ENCODE data around the gene ACSM2A.
"Not testable (repeated sequence)": the region's sequence is repeated elsewhere in the genome, so short reads cannot be mapped to it uniquely, and the experiment has no call there.

Gene ACSM2A, protein sequence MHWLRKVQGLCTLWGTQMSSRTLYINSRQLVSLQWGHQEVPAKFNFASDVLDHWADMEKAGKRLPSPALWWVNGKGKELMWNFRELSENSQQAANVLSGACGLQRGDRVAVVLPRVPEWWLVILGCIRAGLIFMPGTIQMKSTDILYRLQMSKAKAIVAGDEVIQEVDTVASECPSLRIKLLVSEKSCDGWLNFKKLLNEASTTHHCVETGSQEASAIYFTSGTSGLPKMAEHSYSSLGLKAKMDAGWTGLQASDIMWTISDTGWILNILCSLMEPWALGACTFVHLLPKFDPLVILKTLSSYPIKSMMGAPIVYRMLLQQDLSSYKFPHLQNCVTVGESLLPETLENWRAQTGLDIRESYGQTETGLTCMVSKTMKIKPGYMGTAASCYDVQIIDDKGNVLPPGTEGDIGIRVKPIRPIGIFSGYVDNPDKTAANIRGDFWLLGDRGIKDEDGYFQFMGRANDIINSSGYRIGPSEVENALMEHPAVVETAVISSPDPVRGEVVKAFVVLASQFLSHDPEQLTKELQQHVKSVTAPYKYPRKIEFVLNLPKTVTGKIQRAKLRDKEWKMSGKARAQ

DNA sequence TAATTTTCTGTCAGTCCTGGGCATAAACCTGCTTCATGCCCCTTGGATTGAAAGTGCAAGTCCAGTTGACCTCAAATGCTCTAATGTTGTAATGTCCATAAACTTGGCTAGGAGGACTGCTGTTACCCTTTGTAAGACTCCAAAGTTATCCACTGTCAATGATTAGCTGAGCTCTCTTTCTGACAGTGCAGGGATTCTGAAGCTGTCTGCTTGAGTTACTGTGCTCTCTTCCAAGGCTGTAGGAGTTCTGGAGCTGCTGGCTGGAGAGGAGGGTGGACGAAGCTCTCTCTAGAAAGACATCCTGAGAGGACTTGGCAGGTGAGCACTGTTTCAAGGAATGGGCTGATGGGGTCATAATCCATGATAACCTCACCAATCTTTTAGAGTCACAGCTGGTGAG, at the start of gene ACSM2A:
TSS of gene ACSM2A (plus strand) at position 158 of the 400 bp plus-strand sequence. CDS start 8,594 bp downstream, outside the sequence.
- not testable (repeated sequence) for H3K9ac ChIP-seq (ENCODE audit: low read length); H3K36me3 ChIP-seq (replicated peaks; ENCODE audit: low read depth, low read length); H2AFZ ChIP-seq (ENCODE audit: low read depth, low read length); H3K27me3 ChIP-seq (ENCODE audit: low read depth, low read length); H3K79me2 ChIP-seq (ENCODE audit: low read length); H3K4me3 ChIP-seq (ENCODE audit: low read length); H3K9me3 ChIP-seq (ENCODE audit: insufficient read depth, low read length); H3K27ac ChIP-seq (ENCODE audit: low read length); H4K20me1 ChIP-seq (ENCODE audit: insufficient read depth, low read length); H3K4me1 ChIP-seq (ENCODE audit: low read length); H3K4me2 ChIP-seq (ENCODE audit: low read length)

DNA sequence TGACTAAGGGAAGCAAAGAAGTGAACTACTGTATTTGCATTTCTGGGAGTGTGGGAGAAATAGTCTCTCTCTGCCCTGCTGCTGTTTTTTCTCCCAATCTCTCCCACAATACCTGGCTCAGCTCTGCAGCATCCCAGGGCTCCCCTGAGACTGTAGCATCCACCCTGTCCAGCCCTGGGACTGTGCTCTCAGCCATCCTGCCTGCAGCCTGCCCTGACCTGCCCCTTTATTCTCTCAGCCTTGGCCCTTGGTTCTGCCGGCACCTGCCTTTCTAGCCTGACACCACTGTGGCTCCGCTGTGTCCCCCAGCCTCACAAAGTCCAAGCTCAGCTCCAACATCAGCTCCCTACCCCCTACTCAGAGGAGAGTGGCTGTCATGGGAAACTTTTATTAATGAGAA, 48.7 kb upstream of the ACSM2A start:
- Histone ChIP-seq H3K4me1 (ENCODE audit: low read length) (no peaks in the 10 kb centered on the region), H3K4me3 (ENCODE audit: low read length) (no peak overlapping the region), H3K27me3 (ENCODE audit: low read depth, low read length) (no peaks in the 10 kb centered on the region)

DNA sequence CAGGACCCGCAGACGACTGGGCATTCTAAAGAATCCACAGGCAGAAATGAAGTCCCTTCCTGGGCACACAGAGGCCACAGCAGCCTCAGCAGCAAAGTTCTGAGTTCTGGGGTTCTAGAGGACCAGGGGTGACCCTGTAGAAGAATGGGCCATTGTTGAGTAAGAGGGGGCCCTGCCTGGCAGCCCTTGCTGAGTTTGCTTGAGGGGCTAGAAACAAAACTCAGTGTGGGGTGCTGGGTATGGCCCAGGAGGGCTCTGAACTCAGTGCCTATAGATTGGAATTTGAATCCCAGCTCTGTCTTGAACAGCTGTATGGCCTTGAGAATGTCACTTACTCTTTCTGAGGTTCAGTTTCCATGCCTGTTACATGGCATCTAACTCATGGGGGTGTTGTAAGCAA, 46.7 kb upstream of the ACSM2A start, which contains the start of gene PDILT:
TSS of gene PDILT (minus strand) at position 101 of the 400 bp plus-strand sequence. CDS start 5,437 bp downstream, outside the sequence.
- Histone ChIP-seq H4K20me1 (ENCODE audit: insufficient read depth, low read length) (no peaks in the 10 kb centered on the region), H3K9ac (ENCODE audit: low read length) (no peak within 1 kb of the TSS), H3K79me2 (ENCODE audit: low read length) (no peaks in the 10 kb centered on the region), H3K4me2 (ENCODE audit: low read length) (no peak within 1 kb of the TSS), H3K4me3 (ENCODE audit: low read length) (no peak within 1 kb of the TSS), H2AFZ (ENCODE audit: low read depth, low read length) (no peak within 1 kb of the TSS), H3K27ac (ENCODE audit: low read length) (no peak within 1 kb of the TSS), H3K27me3 (ENCODE audit: low read depth, low read length) (no peaks in the 10 kb centered on the region), H3K9me3 (ENCODE audit: insufficient read depth, low read length) (no peaks in the 10 kb centered on the region), H3K36me3 (replicated peaks; ENCODE audit: low read depth, low read length) (no peaks in the 10 kb centered on the region), H3K4me1 (ENCODE audit: low read length) (peaks cover 11% of the 10 kb centered on the region)
- no peak for TF ChIP-seq EZH2phosphoT487 (IDR thresholded peaks at IDR 0.05; ENCODE audit: low read depth)
- TF ChIP-seq, protein P1, sequence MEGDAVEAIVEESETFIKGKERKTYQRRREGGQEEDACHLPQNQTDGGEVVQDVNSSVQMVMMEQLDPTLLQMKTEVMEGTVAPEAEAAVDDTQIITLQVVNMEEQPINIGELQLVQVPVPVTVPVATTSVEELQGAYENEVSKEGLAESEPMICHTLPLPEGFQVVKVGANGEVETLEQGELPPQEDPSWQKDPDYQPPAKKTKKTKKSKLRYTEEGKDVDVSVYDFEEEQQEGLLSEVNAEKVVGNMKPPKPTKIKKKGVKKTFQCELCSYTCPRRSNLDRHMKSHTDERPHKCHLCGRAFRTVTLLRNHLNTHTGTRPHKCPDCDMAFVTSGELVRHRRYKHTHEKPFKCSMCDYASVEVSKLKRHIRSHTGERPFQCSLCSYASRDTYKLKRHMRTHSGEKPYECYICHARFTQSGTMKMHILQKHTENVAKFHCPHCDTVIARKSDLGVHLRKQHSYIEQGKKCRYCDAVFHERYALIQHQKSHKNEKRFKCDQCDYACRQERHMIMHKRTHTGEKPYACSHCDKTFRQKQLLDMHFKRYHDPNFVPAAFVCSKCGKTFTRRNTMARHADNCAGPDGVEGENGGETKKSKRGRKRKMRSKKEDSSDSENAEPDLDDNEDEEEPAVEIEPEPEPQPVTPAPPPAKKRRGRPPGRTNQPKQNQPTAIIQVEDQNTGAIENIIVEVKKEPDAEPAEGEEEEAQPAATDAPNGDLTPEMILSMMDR (IDR thresholded peaks at IDR 0.05; ENCODE audit: low read depth, low read length) = no peak

More for the DNA sequence above, 48.7 kb upstream of the ACSM2A start:
- Histone ChIP-seq H3K9ac (ENCODE audit: low read length) (no peak overlapping the region), H3K36me3 (replicated peaks; ENCODE audit: low read depth, low read length) (no peaks in the 10 kb centered on the region), H4K20me1 (ENCODE audit: insufficient read depth, low read length) (no peaks in the 10 kb centered on the region), H3K4me2 (ENCODE audit: low read length) (no peak overlapping the region), H3K27ac (ENCODE audit: low read length) (no peak overlapping the region), H2AFZ (ENCODE audit: low read depth, low read length) (no peak overlapping the region), H3K79me2 (ENCODE audit: low read length) (no peaks in the 10 kb centered on the region), H3K9me3 (ENCODE audit: insufficient read depth, low read length) (no peaks in the 10 kb centered on the region)
- no peak for TF ChIP-seq EZH2phosphoT487 (IDR thresholded peaks at IDR 0.05; ENCODE audit: low read depth)
- TF ChIP-seq, protein P1 (IDR thresholded peaks at IDR 0.05; ENCODE audit: low read depth, low read length) = no peak

DNA sequence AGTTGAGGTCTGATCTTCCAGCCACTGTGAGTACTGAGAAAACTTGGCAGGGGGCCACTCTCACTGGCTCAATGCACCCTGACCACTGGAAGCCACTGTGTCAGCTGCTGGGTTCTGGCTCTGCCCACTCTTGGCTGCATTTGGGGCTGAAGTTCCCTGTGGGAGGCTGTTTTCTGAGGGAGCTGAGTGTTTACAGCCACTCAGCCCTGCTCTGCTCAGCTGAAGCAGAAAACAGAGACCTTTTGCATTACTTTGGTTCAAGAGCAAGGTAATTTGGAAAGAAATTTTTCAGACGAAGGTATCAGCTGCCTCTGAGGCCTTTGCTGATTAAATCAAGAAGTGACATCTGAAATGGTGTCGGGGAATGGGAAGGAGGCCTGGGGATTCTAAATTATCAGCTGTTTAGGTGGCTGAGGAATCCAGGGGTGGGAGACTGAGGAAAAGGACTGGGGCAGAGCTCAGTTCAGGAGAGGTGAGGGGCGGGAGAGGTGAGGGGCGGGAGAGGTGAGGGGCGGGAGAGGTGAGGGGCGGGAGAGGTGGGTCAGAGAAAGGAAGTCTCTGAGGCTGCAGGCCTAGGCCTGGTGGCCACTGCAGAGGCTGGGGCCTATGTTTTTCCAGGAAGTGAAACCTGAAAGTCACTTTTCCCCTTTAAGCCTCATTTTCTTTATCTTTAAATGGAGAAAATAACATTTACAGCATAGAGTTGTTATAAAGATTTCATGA, 41.8 kb upstream of the ACSM2A start, which contains the start of gene ACSM5:
TSS of gene ACSM5 (plus strand) at position 137 of the 723 bp plus-strand sequence. CDS start 1,951 bp downstream, outside the sequence.
- Histone ChIP-seq H3K27ac (ENCODE audit: low read length) (peak within 1 kb of the TSS; percentile 96), H3K4me3 (ENCODE audit: low read length) (peak within 1 kb of the TSS; percentile 10), H4K20me1 (ENCODE audit: insufficient read depth, low read length) (no peaks in the 10 kb centered on the region), H3K9me3 (ENCODE audit: insufficient read depth, low read length) (no peaks in the 10 kb centered on the region), H3K79me2 (ENCODE audit: low read length) (no peaks in the 10 kb centered on the region), H3K4me1 (ENCODE audit: low read length) (peaks cover 28% of the 10 kb centered on the region), H3K9ac (ENCODE audit: low read length) (peak within 1 kb of the TSS; percentile 61), H2AFZ (ENCODE audit: low read depth, low read length) (peak within 1 kb of the TSS; percentile 82), H3K4me2 (ENCODE audit: low read length) (peak within 1 kb of the TSS; percentile 60), H3K36me3 (replicated peaks; ENCODE audit: low read depth, low read length) (no peaks in the 10 kb centered on the region), H3K27me3 (ENCODE audit: low read depth, low read length) (peaks cover 4% of the 10 kb centered on the region; the same call in 1 of the 2 replicates)
- TF ChIP-seq, protein P1 (IDR thresholded peaks at IDR 0.05; ENCODE audit: low read depth, low read length) = no peak
- no peak for TF ChIP-seq EZH2phosphoT487 (IDR thresholded peaks at IDR 0.05; ENCODE audit: low read depth)
